DLD1 (cell line): ENCODE data around the gene SEMA4C.

Experiments used
- in situ Hi-C: cut with HindIII; loops from 2 replicates; pipeline ENCODE4 v1.10.0; 2017; ENCODE audit warnings: low sequenced_read_pairs

SEMA4C gene, protein sequence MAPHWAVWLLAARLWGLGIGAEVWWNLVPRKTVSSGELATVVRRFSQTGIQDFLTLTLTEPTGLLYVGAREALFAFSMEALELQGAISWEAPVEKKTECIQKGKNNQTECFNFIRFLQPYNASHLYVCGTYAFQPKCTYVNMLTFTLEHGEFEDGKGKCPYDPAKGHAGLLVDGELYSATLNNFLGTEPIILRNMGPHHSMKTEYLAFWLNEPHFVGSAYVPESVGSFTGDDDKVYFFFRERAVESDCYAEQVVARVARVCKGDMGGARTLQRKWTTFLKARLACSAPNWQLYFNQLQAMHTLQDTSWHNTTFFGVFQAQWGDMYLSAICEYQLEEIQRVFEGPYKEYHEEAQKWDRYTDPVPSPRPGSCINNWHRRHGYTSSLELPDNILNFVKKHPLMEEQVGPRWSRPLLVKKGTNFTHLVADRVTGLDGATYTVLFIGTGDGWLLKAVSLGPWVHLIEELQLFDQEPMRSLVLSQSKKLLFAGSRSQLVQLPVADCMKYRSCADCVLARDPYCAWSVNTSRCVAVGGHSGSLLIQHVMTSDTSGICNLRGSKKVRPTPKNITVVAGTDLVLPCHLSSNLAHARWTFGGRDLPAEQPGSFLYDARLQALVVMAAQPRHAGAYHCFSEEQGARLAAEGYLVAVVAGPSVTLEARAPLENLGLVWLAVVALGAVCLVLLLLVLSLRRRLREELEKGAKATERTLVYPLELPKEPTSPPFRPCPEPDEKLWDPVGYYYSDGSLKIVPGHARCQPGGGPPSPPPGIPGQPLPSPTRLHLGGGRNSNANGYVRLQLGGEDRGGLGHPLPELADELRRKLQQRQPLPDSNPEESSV

DNA sequence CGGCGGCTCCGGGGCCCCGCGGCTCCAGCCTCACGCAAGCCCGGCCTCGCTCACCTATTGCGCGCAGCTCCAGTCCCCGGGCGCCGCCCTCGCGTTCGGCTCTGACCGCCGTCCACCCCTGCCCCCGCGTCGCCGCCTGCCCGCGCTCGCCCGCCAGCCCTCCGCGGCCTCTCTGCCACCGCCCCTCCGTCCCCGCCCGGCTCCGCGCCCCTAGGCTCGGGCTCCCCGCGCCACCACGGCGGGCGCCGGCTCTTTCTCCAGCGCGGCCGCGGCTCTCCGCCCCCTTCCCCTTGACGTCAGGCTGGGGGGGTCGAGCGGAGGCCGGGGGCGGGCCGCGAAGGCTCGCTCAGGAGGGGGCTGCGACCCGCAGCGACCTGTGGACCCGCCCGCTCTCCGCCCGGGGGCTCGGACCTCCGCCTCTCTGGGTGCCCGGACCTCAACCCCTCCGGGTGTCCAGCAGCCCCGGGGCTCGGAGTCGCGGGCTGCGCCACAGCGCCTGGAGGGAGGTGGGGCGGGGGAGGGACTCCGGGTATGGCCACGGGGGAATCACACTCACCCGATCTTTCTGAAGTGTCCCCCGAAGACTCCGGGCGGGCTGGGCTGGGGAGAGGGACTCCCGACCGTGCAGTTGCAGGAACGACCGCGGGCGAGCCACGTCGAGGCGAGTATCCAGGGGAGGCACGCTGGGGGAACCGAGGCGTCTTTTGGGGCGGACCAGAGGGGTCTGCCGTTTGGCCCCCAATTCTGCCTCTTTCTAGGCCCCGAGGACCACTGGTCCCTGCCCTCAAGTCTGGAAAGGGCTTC is at the start of gene SEMA4C:
TSS of gene SEMA4C (minus strand) at position 259 of the 804 bp plus-strand sequence. CDS start 2,194 bp downstream, outside the sequence.
- in situ Hi-C loops, result no loop called here

DNA sequence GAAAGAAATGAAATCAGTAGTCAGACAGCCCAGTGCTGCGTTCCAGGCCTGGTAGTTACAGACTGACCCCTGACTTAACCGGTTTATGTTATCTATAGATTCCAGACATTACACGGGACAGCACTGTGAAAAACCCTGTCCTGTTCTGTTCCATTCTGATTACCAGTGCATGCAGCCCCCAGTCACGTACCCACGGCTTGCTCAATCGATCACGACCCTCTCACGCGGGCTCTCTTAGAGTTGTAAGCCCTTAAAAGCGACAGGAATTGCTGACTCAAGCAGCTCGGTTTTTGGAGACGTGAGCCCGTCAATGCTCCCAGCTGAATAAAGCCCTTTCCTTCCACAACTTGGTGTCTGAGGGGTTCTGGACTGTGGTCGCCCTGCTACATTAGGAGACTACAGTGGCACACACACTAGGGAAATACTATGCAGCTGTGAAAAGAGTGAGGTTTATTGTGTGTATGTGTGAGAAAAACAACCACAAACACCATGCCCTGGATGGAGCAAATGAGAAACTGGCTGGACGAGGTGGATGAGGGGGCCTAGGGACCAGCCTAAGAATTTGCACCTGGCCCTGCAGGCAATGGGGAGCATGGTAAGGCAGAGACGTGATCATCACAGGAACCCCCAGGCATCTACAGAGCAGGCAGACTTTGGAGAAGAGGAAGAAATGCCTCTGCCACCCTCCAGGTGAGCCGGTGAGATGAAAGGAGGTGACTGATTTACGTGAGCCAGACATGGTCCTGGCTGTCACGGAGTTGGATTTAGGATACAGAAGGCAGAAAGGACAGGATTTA is 49.1 kb upstream of the SEMA4C start:
- in situ Hi-C loops, result no loop called here

DNA sequence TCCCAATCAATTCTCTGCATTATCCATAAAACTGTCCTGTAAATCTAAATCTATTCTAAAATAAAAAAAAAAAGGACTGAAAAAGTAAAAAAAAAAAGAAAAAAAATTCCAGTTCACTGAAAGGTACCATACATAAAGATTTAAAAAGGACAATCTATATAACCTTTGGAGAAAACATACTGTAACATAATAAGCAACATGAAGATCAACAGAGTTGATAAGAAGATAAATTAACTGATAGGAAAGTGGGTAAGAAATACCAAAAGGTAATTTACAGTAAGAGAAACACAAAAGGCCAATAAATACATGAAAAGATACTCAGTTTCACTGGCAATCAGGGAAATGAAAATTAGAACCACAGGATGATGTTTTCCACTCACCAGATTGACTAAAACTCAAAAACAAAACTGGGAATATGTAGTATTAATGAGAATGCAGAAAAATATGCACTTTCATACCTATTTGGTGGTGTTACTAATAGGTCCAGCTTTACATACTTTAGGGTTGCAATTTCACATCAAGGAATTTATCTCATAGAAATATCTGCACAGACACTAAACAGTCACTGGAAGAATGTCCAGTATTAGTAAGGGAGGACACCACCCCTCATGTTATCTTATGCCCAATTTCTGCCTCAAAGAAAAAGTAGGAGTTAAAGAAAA is 48.3 kb upstream of the SEMA4C start:
- in situ Hi-C loops, result no loop called here

- in situ Hi-C loops, result no loop called here
Measured at GRCh38 chr2:96916646-96917543, 47.0 kb upstream of the SEMA4C start.

GRCh38 chr2:96916156-96916630 is 46.3 kb upstream of the SEMA4C start:
- in situ Hi-C loops, result no loop called here

GRCh38 chr2:96914332-96914731 is 44.5 kb upstream of the SEMA4C start:
- in situ Hi-C loops, result no loop called here

- in situ Hi-C loops, result no loop called here
Measured at GRCh38 chr2:96913398-96914202, 43.7 kb upstream of the SEMA4C start.

- in situ Hi-C loops, result no loop called here
Measured at GRCh38 chr2:96913117-96913397, 43.2 kb upstream of the SEMA4C start.

GRCh38 chr2:96912346-96913116 is 42.7 kb upstream of the SEMA4C start:
- in situ Hi-C loops, result no loop called here

GRCh38 chr2:96909611-96910021 is 39.7 kb upstream of the SEMA4C start:
- in situ Hi-C loops, result no loop called here

GRCh38 chr2:96907115-96908041 is 37.5 kb upstream of the SEMA4C start:
- in situ Hi-C loops, result no loop called here

GRCh38 chr2:96906729-96907114 is 36.8 kb upstream of the SEMA4C start:
- in situ Hi-C loops, result no loop called here

DNA sequence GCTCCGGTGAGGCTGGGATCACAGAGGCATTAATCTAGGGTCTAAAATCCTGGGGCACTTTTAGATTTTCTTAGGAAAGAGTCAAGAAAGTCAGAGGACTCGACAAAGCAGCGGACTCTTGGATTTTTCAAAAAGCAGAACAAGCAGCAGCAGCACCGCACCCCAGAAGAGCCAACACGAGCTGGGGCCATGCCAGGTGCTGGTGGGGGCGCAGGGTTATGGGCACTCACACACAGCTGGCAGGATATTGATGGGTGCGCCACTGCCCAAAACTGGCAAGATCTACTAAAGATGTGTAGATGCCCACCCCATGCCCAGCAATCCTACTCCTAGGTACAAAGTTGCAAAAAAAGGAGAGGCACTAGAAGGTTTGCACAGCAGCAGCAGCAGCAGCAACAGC is 33.9 kb upstream of the SEMA4C start:
- in situ Hi-C loops, result no loop called here

- in situ Hi-C loops, result no loop called here
Measured at GRCh38 chr2:96903318-96903717, 33.4 kb upstream of the SEMA4C start.

GRCh38 chr2:96900237-96900636 is 30.4 kb upstream of the SEMA4C start:
- in situ Hi-C loops, result no loop called here

- in situ Hi-C loops, result no loop called here
Measured at GRCh38 chr2:96899413-96899741, 29.5 kb upstream of the SEMA4C start.
